PC-9 (cell line): ENCODE results near the gene DEAF1. TPM values are rescaled to one million over a fixed set of nuclear protein-coding genes. Genes with fewer than 3 reads are reported as not detected.

Source experiments
- BruUV-seq: library from RNA; stranded (reverse); fragments of 400-500 nt; replicated peaks from 2 replicates; lab custom pipeline; 2021; lab: Mats Ljungman, UMichigan
- CTCF ChIA-PET: fragments of 300-600 bp; sonication (Branson Sonifier 250); formaldehyde crosslinking; loops from one replicate; lab custom pipeline; 2022; ENCODE audit warnings: antibody characterized with exemption; lab: Charles Lee
- POLR2A ChIA-PET: fragments of 300-600 bp; sonication (Branson Sonifier 250); formaldehyde crosslinking; loops from one replicate; lab custom pipeline; 2022; ENCODE audit warnings: antibody characterized with exemption; ENCODE audit not compliant: unreplicated experiment; lab: Charles Lee
- DNase-seq, 2 experiments: peaks; one replicate each; pipeline versions ENCODE4 v3.0.0 to v3.0.0-alpha.2; 2015 to 2022; ENCODE audit warnings: mixed read lengths in 1 of 2
- H2AFZ ChIP-seq: fragments of 200-600 bp; sonication (generic); 2 replicates; pipeline ENCODE4 v1.8.1; 2017; ENCODE audit warnings: antibody characterized with exemption
- H3F3A ChIP-seq: fragments of 200-600 bp; sonication (generic); 2 replicates; pipeline ENCODE4 v1.8.1; 2017; ENCODE audit warnings: antibody characterized with exemption, mild to moderate bottlenecking, low read depth; ENCODE audit not compliant: insufficient read depth
- H3K27ac ChIP-seq: fragments of 200-600 bp; sonication (generic); 2 replicates; pipeline ENCODE4 v1.6.1; 2016; ENCODE audit warnings: mixed run types
- H3K27me3 ChIP-seq: fragments of 200-600 bp; sonication (generic); 2 replicates; pipeline ENCODE4 v1.6.1; 2016; ENCODE audit warnings: low read depth, mixed run types; ENCODE audit not compliant: insufficient read depth
- H3K36me3 ChIP-seq: fragments of 200-600 bp; sonication (generic); 2 replicates; pipeline ENCODE4 v1.6.1; 2016; ENCODE audit warnings: low read depth, mixed run types
- H3K4me1 ChIP-seq: fragments of 200-600 bp; sonication (generic); replicated peaks from 2 replicates; pipeline ENCODE4 v1.6.1; 2016; ENCODE audit warnings: mixed run types; ENCODE audit not compliant: insufficient read depth
- H3K4me2 ChIP-seq: fragments of 200-600 bp; sonication (generic); 2 replicates; pipeline ENCODE4 v1.6.1; 2017; ENCODE audit warnings: mixed run types
- H3K4me3 ChIP-seq: fragments of 200-600 bp; sonication (generic); 2 replicates; pipeline ENCODE4 v1.6.1; 2016; ENCODE audit warnings: mixed run types
- H3K79me2 ChIP-seq: fragments of 200-600 bp; sonication (generic); 2 replicates; pipeline ENCODE4 v1.6.1; 2017; ENCODE audit warnings: low read depth, mixed run types
- H3K9me2 ChIP-seq: fragments of 200-600 bp; sonication (generic); 2 replicates; pipeline ENCODE4 v1.8.1; 2017; ENCODE audit warnings: mild to moderate bottlenecking; ENCODE audit not compliant: insufficient read depth
- H3K9me3 ChIP-seq: fragments of 200-600 bp; sonication (generic); 2 replicates; pipeline ENCODE4 v1.8.1; 2016; ENCODE audit warnings: low read depth; ENCODE audit not compliant: insufficient read depth
- H4K20me1 ChIP-seq: fragments of 200-600 bp; sonication (generic); 2 replicates; pipeline ENCODE4 v1.8.1; 2017; ENCODE audit not compliant: insufficient read depth
- CTCF ChIP-seq: fragments of 200-600 bp; sonication (generic); conservative IDR thresholded peaks from 2 replicates; pipeline ENCODE4 v1.6.1; 2017; ENCODE audit warnings: mixed run types, antibody characterized with exemption, mild to moderate bottlenecking, moderate library complexity
- EZH2 ChIP-seq: fragments of 200-600 bp; sonication (generic); IDR thresholded peaks from 2 replicates; pipeline ENCODE4 v1.8.0; 2017; ENCODE audit warnings: antibody characterized with exemption, low read depth
- intact Hi-C: fragments of 100-400 bp; cut with micrococcal nuclease; formaldehyde crosslinking; loops from one replicate; pipeline ENCODE4 v1.10.0; 2022; ENCODE audit not compliant: unreplicated experiment
- total RNA-seq: library from RNA; stranded (reverse); gene quantifications from 2 replicates; pipeline ENCODE4 v1.2.3, GENCODE V29; 2021

The DEAF1 gene
- total RNA-seq, 1 experiment from 2014 or later: 36.9 TPM

- no peaks in the 10 kb centered on the region for H3K27me3 ChIP-seq
- intact Hi-C loops: no loop called here
- H3K27ac ChIP-seq: no peak overlapping the region
- H3K4me1 ChIP-seq: no peaks in the 10 kb centered on the region
- H3F3A ChIP-seq: peaks cover 6% of the 10 kb centered on the region; the same call in 1 of the 2 replicates
- H3K36me3 ChIP-seq: no peaks in the 10 kb centered on the region
- no peak for DNase-seq
- H3K9me2 ChIP-seq: no peaks in the 10 kb centered on the region
- H3K4me3 ChIP-seq: no peak overlapping the region
- BruUV-seq: no TSS peak
- H3K4me2 ChIP-seq: no peak overlapping the region
- TF ChIP-seq CTCF (no peak), EZH2 (no peak)
- no peaks in the 10 kb centered on the region for H4K20me1 ChIP-seq
- ChIA-PET CTCF (no interaction called here), POLR2A (no interaction called here)
- no peaks in the 10 kb centered on the region for H3K79me2 ChIP-seq
- H2AFZ ChIP-seq: no peak overlapping the region
- H3K9me3 ChIP-seq: no peaks in the 10 kb centered on the region
These were observed 57.2 kb downstream of the DEAF1 start for GRCh38 chr11:637593-638521.

GRCh38 chr11:637333-637592 is 57.8 kb downstream of the DEAF1 start:
- Histone ChIP-seq H3K4me3 (no peak overlapping the region), H2AFZ (no peak overlapping the region), H3K27ac (no peak overlapping the region), H3K4me1 (no peaks in the 10 kb centered on the region), H3K9me3 (no peaks in the 10 kb centered on the region), H3K36me3 (no peaks in the 10 kb centered on the region), H3K9me2 (no peaks in the 10 kb centered on the region), H4K20me1 (no peaks in the 10 kb centered on the region), H3K4me2 (no peak overlapping the region), H3K79me2 (no peaks in the 10 kb centered on the region), H3F3A (peaks cover 6% of the 10 kb centered on the region; the same call in 1 of the 2 replicates), H3K27me3 (no peaks in the 10 kb centered on the region)
- no peak for DNase-seq
- ChIA-PET POLR2A (no interaction called here), CTCF (no interaction called here)
- TF ChIP-seq EZH2 (no peak), CTCF (no peak)
- intact Hi-C loops: no loop called here
- no TSS peak for BruUV-seq

GRCh38 chr11:636511-637332 is 58.3 kb downstream of the DEAF1 start, which contains the start of gene DRD4:
TSS of gene DRD4 (plus strand) at chr11:637269. CDS start at chr11:637305, 36 bp downstream.
- intact Hi-C loops: no loop called here
- Histone ChIP-seq H3F3A (peaks cover 6% of the 10 kb centered on the region; the same call in 1 of the 2 replicates), H3K4me3 (no peak within 1 kb of the TSS), H3K27me3 (no peaks in the 10 kb centered on the region), H3K27ac (no peak within 1 kb of the TSS), H4K20me1 (no peaks in the 10 kb centered on the region), H3K36me3 (no peaks in the 10 kb centered on the region), H3K9me3 (no peaks in the 10 kb centered on the region), H3K4me2 (no peak within 1 kb of the TSS), H3K9me2 (no peaks in the 10 kb centered on the region), H2AFZ (no peak within 1 kb of the TSS), H3K79me2 (no peaks in the 10 kb centered on the region), H3K4me1 (no peaks in the 10 kb centered on the region)
- no TSS peak for BruUV-seq
- CTCF ChIA-PET: no interaction called here
- POLR2A ChIA-PET: no interaction called here
- TF ChIP-seq EZH2: no peak
- TF ChIP-seq CTCF: no peak
- no peak for DNase-seq
